HG02938 (cell line): ENCODE results near the gene XIRP2.
"Not testable (repeated sequence)": the region's sequence is repeated elsewhere in the genome, so short reads cannot be mapped to it uniquely, and the experiment has no call there.

ENCODE experiments used
- ATAC-seq: cut with Tn5 transposase; IDR thresholded peaks from one replicate; pipeline ENCODE4 v1.9.1; 2021; ENCODE audit warnings: mild to moderate bottlenecking, moderate library complexity; ENCODE audit not compliant: unreplicated experiment

Gene XIRP2

DNA sequence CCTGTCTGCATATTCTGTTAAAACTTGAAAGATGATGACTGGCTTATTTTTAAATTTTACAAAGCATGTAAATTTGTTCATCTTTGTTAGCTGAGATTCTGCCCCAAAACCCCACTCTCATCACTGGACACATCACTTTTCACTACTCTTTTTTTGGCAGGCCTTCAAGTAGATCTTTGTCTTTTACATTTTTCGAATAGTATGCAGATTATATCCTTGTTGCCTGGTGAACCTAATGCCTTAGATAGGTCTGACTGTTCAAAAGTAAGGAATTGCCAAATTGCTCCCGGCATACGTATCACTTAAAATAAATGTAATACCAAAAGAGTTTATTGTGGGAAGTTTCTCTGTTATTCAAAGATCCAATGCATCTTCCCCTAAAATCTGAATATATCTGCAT lies 303.3 kb downstream of the XIRP2 start:
- ATAC-seq: no peak

GRCh38 chr2:167192833-167193232 lies 304.6 kb downstream of the XIRP2 start:
- ATAC-seq: no peak

DNA sequence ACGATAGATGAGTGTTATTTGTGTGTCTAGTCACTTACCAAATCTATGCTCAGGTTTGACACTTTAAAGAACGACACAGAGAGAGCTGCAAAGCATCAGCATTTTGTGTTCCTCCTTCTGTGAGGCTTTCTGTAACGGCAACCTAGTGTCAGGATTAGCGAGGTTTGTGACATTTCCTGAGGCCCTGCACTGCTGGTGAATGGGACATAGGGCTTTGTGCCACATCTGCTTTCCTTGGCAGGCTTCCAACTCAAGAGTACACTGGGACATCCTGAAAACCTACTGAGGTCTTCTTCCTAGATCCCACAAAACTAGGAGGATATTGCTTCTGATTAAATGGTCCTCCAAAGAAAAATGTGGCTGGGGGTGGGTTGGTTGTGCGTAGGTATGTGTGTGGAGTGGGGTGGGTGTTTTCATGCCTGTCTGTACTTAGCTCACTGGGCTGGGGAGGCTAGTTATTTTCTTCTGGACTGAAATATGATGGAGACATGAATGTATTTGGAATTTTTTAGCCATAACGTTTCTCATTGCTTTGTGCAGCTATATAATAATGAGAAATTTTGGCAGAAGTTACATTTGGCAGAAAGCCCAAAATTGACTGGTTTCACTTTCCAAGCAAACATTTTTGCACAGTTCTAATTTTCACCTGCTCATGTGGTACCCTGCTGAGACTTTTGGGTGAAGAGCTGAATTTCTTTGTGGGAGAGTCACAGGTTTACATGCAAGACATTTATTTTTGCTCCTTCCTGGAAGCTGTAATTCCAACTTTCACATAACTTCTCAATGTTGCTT lies 308.4 kb downstream of the XIRP2 start:
- ATAC-seq: no peak

DNA sequence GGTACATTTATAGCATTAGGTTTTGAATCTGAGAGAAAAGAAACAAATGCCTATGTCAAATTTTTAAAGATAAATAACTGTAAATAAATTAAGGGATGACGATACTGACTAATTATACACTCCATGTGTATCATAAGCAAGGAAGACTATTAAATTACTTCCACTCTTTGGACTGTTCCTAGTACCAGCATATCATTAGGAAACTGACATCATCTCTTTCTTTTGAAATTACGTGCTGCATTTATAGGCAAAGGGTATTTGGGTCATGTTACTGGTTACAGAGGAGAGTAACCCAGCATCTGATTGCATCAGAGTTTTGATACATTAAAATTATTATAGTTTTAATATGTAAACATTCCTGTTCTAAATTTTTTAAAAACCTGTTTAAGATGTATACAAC lies 309.7 kb downstream of the XIRP2 start:
- no peak for ATAC-seq

DNA sequence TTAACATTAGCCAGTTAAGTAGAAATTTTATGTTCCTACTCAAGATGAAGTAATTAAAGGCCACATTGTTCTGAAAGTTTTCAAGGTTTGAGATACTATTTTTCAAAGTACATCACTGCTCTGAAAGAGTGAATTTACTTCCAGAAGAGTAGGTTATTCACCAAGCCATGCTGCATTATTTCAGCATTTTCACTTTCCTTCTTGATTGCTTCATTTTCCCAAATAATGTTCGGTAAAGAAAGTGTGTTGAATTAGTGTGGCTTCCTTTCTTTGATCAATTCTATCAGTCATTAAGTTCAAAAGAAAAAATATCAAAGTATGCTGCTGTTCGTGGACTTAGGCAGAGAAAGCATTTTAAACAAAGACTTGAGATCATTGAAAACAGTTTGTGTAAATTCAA lies 310.3 kb downstream of the XIRP2 start:
- no peak for ATAC-seq

DNA sequence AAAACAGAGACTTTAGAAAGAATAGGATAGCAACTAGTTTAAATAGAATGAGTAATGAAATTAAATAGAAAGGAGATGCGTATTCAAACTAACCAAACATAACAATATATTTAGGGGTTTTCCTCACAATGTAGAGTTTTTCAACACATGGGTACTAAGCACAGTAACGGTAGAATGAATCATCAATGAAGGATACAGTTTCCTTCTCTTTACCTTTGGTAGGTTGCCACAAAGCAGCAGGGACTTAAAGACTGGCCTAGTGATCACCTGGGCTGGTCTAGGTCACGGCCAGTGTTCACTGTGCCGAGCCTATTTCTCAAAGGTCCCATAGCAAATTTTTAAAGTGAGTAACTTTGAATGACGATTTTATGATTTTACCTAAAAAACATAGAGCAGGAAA lies 311.7 kb downstream of the XIRP2 start:
- ATAC-seq: no peak

DNA sequence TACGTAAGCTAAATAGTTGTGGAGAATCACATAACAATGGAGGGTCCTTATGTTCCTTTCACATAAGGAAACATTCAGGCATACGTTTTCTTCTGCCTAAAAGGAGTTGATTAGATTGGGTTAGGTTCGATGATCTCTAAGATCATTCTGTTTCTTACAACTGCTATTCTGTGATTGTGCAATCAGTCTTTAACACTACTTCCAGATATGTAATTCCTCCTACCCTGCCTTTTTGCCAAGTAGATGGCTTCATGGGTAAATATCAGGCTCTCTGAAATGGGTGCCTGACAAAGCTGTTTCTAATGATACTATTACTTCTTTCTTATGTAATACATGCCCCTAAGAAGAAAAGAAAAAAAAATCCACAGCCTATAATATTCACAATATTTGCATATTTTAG lies 321.5 kb downstream of the XIRP2 start:
- ATAC-seq: no peak

DNA sequence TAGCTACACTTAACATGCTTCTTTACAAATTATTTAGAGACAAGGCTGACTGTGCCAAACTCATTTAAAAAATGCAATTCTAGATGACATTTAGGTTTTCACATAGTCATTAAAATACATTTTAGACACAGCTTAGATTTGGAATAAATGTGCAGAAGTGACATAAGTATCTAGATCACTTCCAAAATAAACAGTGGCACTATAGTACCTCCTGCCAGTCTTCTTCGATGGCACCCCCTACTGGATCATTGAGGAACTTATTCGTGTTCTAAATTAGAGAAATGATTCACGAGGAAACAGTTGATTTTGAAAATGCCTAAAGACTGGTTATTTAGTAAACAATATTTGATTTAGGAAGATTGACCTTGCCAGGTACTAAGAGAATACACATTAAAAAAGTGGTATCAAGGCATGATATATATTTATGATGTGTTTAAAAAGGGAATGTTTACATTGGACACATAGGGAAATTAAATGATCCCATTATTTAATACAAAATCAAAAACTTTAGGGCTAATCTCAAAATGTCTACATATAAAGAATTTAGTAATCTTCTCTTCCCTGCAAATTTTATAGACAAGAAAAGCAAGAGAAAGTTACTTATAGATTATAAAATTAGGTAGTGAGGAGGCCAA lies 323.9 kb downstream of the XIRP2 start:
- no peak for ATAC-seq

DNA sequence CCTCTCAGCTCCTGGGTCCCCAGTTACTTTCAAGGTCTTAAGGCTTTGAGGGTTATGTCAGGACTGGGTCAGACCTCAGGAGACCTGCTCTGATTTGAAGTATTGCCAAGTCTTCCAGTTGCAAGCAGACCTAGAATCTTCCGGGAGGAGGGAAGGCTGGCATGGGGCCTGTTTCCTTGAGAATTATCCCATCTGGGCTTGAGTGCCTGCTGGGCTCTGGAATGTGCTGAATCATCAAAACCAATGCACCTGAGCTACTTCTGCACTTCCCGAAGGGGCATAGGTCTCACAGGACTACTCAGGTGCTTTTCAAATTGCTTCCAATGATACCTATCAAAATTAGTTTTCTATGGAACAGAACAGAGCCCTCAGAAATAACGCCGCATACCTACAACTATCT lies 327.3 kb downstream of the XIRP2 start:
- ATAC-seq: no peak

GRCh38 chr2:167237478-167237877 lies 349.2 kb downstream of the XIRP2 start:
- ATAC-seq: no peak

GRCh38 chr2:167240671-167241070 lies 352.4 kb downstream of the XIRP2 start:
- ATAC-seq: no peak

GRCh38 chr2:167249197-167249596 lies 360.9 kb downstream of the XIRP2 start:
- no peak for ATAC-seq

DNA sequence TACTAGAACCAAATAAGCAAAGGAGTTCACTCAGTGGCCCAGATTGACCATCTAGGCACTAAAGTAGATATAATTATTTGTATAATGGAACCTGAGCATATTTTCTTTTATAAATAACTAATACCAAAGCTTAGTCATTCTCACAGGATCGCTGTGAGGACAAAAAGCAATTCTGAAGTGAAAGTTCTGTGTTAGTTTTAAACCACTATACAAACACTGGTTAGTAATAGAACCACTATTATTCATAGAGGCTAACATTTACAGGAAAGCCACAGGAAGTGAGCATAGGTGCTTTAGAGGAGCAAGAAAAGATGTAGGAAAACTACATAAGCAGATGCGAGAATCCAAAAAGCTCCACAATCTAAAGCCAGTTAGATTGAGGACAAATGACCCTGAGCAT lies 364.7 kb downstream of the XIRP2 start:
- ATAC-seq: no peak

GRCh38 chr2:167254721-167255120 lies 366.4 kb downstream of the XIRP2 start:
- ATAC-seq: no peak

- ATAC-seq: no peak
Observed at GRCh38 chr2:167258712-167259111, 370.4 kb downstream of the XIRP2 start.

DNA sequence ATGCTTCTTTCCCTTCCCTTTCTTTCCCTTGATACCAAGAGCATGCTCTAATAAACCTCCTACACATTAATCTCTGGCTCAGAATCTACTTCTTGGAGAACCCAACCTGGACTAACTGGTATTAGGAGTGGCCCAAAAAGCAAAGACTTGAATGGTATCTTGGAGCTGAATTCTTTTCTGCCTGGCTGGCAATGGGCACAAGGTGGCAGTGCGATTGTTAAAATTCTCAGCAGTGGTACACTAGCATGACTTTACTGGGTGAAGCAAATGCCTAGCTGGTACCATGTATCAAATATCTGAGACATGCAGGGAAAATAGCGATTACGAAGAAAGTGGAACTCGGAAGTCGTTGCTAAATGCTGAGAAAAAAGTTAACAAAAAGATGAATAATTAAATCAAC lies 376.1 kb downstream of the XIRP2 start:
- ATAC-seq: no peak

GRCh38 chr2:167265004-167265403 lies 376.7 kb downstream of the XIRP2 start:
- ATAC-seq: no peak

GRCh38 chr2:167265722-167266121 lies 377.4 kb downstream of the XIRP2 start:
- no peak for ATAC-seq

DNA sequence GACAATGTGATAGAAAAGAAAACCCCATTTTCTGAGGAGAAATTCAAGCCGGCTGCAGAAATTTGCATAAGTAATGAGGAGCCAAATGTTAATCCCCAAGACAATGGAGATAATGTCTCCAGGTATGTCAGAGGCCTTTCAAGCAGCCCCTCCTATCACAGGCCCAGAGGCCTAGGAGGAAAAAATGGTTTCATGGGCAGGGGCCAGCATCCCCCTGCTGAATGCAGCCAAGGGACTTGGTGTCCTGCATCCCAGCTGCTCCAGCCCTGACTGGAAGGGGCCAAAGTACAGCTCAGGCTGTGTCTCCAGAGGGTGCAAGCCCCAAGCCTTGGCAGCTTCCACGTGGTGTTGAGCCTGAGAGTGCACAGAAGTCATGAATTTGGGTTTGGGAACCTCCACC lies 380.0 kb downstream of the XIRP2 start:
- ATAC-seq: not testable (repeated sequence)

GRCh38 chr2:167271932-167272331 lies 383.7 kb downstream of the XIRP2 start:
- ATAC-seq: no peak

DNA sequence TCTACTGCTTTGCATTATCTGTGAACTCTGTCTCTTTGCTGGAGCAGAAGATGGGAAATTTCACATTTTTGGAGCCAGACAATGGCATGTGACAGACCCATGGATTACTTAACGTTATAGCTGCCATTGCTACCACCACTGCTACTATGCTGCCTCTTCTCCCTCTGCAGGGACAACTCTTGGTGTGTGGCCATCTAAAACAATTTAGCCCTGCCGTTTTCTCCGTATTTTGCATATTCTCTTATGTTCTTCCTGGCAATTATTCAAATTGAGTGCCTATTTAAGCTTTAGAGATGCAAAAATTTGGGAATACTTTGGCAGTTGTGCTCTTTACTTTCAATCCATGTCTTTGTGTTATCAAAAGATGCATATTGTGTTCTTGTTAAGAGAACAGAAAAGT lies 386.8 kb downstream of the XIRP2 start:
- ATAC-seq: no peak

DNA sequence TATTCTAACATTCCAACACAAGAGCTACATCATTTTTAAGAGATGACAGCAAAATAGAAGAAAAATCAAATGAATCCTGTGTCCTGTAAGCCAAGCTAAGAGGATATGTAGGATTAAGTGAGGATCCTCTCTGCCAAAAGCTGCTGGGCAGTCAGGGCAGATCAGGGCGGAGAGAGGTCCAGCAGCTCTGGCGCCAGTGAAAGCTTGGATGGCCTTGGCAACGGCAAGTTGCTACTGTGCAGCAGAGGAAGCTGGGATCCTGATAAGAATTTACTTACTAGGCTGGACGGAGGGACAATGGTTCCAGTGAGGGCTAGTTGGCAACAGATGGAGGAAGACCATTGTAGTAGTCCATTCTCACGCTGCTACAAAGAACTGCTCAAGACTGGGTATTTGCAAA lies 391.5 kb downstream of the XIRP2 start:
- ATAC-seq: no peak

GRCh38 chr2:167287212-167287611 lies 398.9 kb downstream of the XIRP2 start:
- no peak for ATAC-seq
